Loucy (cell line): ENCODE results near the gene PFKM.

Experiments used
- H2AFZ ChIP-seq: fragments of 200-600 bp; sonication (generic); 2 replicates; pipeline ENCODE4 v1.6.0; 2016; ENCODE audit warnings: antibody characterized with exemption, mild to moderate bottlenecking, low read length, moderate library complexity
- H3F3A ChIP-seq: fragments of 200-600 bp; 2 replicates; pipeline ENCODE4 v1.6.0; 2016; ENCODE audit warnings: antibody characterized with exemption, low read depth, mild to moderate bottlenecking
- H3K27me3 ChIP-seq: fragments of 200-600 bp; sonication (generic); 2 replicates; pipeline ENCODE4 v1.6.1; 2014; ENCODE audit warnings: low read length, mild to moderate bottlenecking; ENCODE audit not compliant: insufficient read depth, poor library complexity, severe bottlenecking
- H3K36me3 ChIP-seq: fragments of 200-600 bp; sonication (generic); 2 replicates; pipeline ENCODE4 v1.6.1; 2016; ENCODE audit warnings: low read length; ENCODE audit not compliant: insufficient read depth
- H3K4me1 ChIP-seq: fragments of 200-600 bp; sonication (generic); 2 replicates; pipeline ENCODE4 v1.5.1; 2014; ENCODE audit warnings: low read length, mild to moderate bottlenecking; ENCODE audit not compliant: insufficient read depth, poor library complexity, severe bottlenecking
- H3K4me2 ChIP-seq: fragments of 200-600 bp; sonication (generic); 2 replicates; pipeline ENCODE4 v1.6.0; 2014; ENCODE audit warnings: antibody characterized with exemption, low read length, low read depth, mild to moderate bottlenecking; ENCODE audit not compliant: poor library complexity, severe bottlenecking
- H3K4me3 ChIP-seq: fragments of 200-600 bp; sonication (generic); 2 replicates; pipeline ENCODE4 v1.5.1; 2014; ENCODE audit warnings: low read length, mild to moderate bottlenecking, mixed read lengths; ENCODE audit not compliant: poor library complexity, severe bottlenecking
- H3K79me2 ChIP-seq: fragments of 200-600 bp; sonication (generic); 2 replicates; pipeline ENCODE4 v1.6.1; 2014; ENCODE audit warnings: low read length; ENCODE audit not compliant: insufficient read depth
- H3K9ac ChIP-seq: fragments of 200-600 bp; sonication (generic); 2 replicates; pipeline ENCODE4 v1.6.0; 2014; ENCODE audit warnings: mild to moderate bottlenecking, low read depth, low read length, moderate library complexity; ENCODE audit not compliant: poor library complexity, severe bottlenecking
- H3K9me2 ChIP-seq: fragments of 200-600 bp; sonication (generic); replicated peaks from 2 replicates; pipeline ENCODE4 v1.6.1; 2016; ENCODE audit warnings: low read depth, low read length, mixed read lengths
- H3K9me3 ChIP-seq: fragments of 200-600 bp; sonication (generic); 2 replicates; pipeline ENCODE4 v1.6.1; 2014; ENCODE audit warnings: mild to moderate bottlenecking, antibody characterized with exemption, low read length, low read depth; ENCODE audit not compliant: insufficient read depth
- H4K20me1 ChIP-seq: fragments of 200-600 bp; sonication (generic); 2 replicates; pipeline ENCODE4 v1.6.0; 2014; ENCODE audit warnings: antibody characterized with exemption, low read length, mild to moderate bottlenecking; ENCODE audit not compliant: insufficient read depth, poor library complexity, severe bottlenecking
- CTCF ChIP-seq: fragments of 200-600 bp; sonication (generic); conservative IDR thresholded peaks from 2 replicates; pipeline ENCODE4 v1.5.1; 2014; ENCODE audit warnings: mild to moderate bottlenecking, antibody characterized with exemption, low read length
- EZH2phosphoT487 ChIP-seq: fragments of 200-600 bp; IDR thresholded peaks from 2 replicates; pipeline ENCODE4 v1.6.1; 2018; ENCODE audit warnings: antibody characterized with exemption, mild to moderate bottlenecking, moderate library complexity, borderline replicate concordance

The PFKM gene

GRCh38 chr12:48080285-48080684 is 38.9 kb upstream of the PFKM start:
- H3K4me2 ChIP-seq: no peak overlapping the region
- H3K9ac ChIP-seq: no peak overlapping the region
- H3K4me3 ChIP-seq: no peak overlapping the region
- no peaks in the 10 kb centered on the region for H3F3A ChIP-seq
- peaks cover 47% of the 10 kb centered on the region for H3K36me3 ChIP-seq
- H3K9me2 ChIP-seq: no peaks in the 10 kb centered on the region
- no peaks in the 10 kb centered on the region for H3K79me2 ChIP-seq
- H3K4me1 ChIP-seq: no peaks in the 10 kb centered on the region
- H3K27me3 ChIP-seq: no peaks in the 10 kb centered on the region
- no peaks in the 10 kb centered on the region for H3K9me3 ChIP-seq
- H2AFZ ChIP-seq: no peak overlapping the region
- H4K20me1 ChIP-seq: no peaks in the 10 kb centered on the region
- TF ChIP-seq EZH2phosphoT487 (no peak), CTCF (no peak)

- no peaks in the 10 kb centered on the region for H3F3A ChIP-seq
- H3K9ac ChIP-seq: no peak overlapping the region
- H3K9me2 ChIP-seq: no peaks in the 10 kb centered on the region
- H4K20me1 ChIP-seq: no peaks in the 10 kb centered on the region
- no peak overlapping the region for H2AFZ ChIP-seq
- H3K9me3 ChIP-seq: no peaks in the 10 kb centered on the region
- TF ChIP-seq CTCF (no peak), EZH2phosphoT487 (no peak)
- H3K4me3 ChIP-seq: no peak overlapping the region
- H3K36me3 ChIP-seq: peaks cover 49% of the 10 kb centered on the region
- no peaks in the 10 kb centered on the region for H3K79me2 ChIP-seq
- H3K4me2 ChIP-seq: no peak overlapping the region
- H3K4me1 ChIP-seq: no peaks in the 10 kb centered on the region
- H3K27me3 ChIP-seq: no peaks in the 10 kb centered on the region
Measured at GRCh38 chr12:48080821-48081220, 38.3 kb upstream of the PFKM start.

- Histone ChIP-seq H3K9ac (no peak overlapping the region), H3K4me1 (no peaks in the 10 kb centered on the region), H3K79me2 (no peaks in the 10 kb centered on the region), H3K9me2 (no peaks in the 10 kb centered on the region), H3K4me2 (no peak overlapping the region), H3K9me3 (no peaks in the 10 kb centered on the region), H3K36me3 (peaks cover 72% of the 10 kb centered on the region), H2AFZ (no peak overlapping the region), H3K4me3 (no peak overlapping the region), H3K27me3 (no peaks in the 10 kb centered on the region), H4K20me1 (no peaks in the 10 kb centered on the region), H3F3A (no peaks in the 10 kb centered on the region)
- peak; percentile 47 for TF ChIP-seq CTCF
- no peak for TF ChIP-seq EZH2phosphoT487
Measured at GRCh38 chr12:48084066-48084465, 35.1 kb upstream of the PFKM start.
